ENCODE data around the gene LAMA1. TPM values are rescaled to one million over a fixed set of nuclear protein-coding genes. Genes with fewer than 3 reads are reported as not detected.
"Not testable (repeated sequence)": the region's sequence is repeated elsewhere in the genome, so short reads cannot be mapped to it uniquely, and the experiment has no call there.

Gene LAMA1
- total RNA-seq (2014; rRNA removed; shearing (Covaris generic)), result 12.2 and 12.6 TPM in 2 replicates
- polyA plus RNA-seq (2015; cell fraction: cytosol; rRNA removed), result 2.1 and 3.3 TPM in 2 replicates
- polyA plus RNA-seq (2015; cell fraction: nucleus; rRNA removed), result 17.2 and 18.7 TPM in 2 replicates

GRCh38 chr18:7117390-7118355 lies at the start of gene LAMA1:
Gene LAMA1, minus strand, starts transcription at chr18:7117797. Its CDS starts 77 bp downstream, at chr18:7117720.
- DNase-seq (ENCODE audit: low read depth), result no peak

- DNase-seq (ENCODE audit: low read depth), result no peak
Observed at GRCh38 chr18:7165846-7166393, 48.3 kb upstream of the LAMA1 start.

DNA sequence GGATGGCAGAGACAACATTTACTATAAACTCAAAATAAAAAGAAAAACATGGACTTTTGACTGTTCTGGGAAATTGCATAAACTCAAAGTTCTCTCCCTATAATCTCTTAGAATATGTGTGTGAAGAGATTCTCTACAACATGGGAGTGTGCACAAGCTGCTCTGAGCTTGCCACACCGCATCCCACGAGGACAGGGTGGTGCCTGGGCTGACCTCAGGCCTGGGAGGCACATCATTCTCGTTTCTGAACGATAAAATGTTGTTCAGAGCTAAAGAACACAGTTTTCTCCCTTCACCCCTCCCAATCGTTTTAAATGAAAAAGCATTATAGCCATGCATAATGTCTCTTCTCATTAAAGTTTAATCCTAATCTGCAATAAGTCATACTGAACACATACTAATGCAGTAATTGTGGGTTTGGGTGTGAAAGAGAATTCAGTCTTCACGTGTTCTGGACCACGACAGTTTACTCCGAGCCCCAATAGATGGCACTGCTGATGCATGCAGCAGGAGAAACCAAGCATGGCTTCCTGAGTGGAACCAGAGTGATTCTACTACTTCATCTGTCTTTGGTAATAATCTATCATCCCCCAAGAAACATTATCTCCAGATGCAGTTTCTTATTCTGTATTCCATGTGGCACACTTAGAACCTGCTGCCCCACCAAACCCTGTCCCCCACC lies 46.9 kb upstream of the LAMA1 start:
- DNase-seq (ENCODE audit: low read depth), result no peak

- peak; percentile 84 for DNase-seq (ENCODE audit: low read depth)
Observed at GRCh38 chr18:7158216-7158615, 40.6 kb upstream of the LAMA1 start.

DNA sequence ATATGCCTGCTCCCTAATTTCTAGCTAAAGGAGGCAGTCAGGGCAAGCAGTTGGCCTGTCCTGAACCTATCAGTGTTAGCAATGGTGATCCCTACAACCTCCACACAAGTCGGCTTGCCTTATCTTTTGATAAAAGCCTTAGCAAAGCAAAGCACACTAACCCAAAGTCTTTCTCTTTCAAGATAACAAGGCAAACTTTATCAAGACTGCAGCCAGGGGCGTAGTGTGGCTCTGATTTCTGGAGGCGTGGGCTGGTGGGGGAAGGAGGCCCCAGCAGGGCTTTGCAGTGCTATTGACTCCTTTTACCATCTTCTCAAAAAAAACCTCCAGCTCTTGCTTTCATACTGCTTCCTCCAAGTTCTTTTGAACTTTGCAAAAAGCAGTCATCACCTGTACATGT lies 40.2 kb upstream of the LAMA1 start:
- DNase-seq (ENCODE audit: low read depth), result no peak

DNA sequence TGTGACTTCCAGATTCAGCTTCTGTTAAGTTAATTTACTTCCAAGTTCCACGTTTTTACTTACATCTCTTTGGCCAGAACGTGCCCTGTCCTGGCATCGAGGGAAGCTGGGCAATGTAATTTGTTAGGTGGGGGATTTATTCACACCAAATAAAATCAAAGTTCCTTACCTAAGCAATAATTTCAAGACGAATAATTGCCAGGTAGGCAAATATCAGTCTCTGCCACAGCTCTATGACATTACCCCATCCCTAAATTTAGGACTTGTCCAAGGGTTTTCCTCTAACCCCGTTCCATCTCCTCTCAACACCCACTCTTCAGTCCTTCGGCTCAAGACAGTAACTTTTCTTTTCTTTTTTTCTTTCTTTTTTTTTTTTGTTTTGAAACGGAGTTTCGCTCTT lies 38.3 kb upstream of the LAMA1 start:
- no peak for DNase-seq (ENCODE audit: low read depth)

DNA sequence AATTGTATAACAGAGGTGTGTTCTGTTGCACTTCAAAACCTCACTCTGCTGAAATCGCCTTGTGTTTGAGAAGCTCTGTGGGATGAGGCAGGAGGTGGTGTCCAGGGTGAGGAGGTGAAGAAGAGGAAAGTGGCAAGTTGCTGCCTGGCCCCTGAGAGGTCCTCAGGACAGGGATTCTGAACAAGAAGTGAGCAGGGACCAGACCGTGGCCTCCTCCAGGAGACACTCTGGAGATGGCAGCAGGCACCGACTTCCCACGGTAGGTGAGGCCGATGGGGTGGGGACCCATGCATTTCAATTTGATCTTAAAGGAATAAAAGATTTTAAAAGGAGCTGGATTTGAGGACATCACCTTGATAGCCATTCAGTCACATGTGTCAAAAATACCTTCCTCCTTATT lies 37.5 kb upstream of the LAMA1 start:
- no peak for DNase-seq (ENCODE audit: low read depth)

- DNase-seq (ENCODE audit: low read depth), result no peak
Observed at GRCh38 chr18:7152440-7152839, 34.8 kb upstream of the LAMA1 start.

GRCh38 chr18:7147399-7147798 lies 29.8 kb upstream of the LAMA1 start:
- no peak for DNase-seq (ENCODE audit: low read depth)

GRCh38 chr18:7146067-7146466 lies 28.5 kb upstream of the LAMA1 start:
- DNase-seq (ENCODE audit: low read depth), result no peak

GRCh38 chr18:7144921-7145320 lies 27.3 kb upstream of the LAMA1 start:
- DNase-seq (ENCODE audit: low read depth), result not testable (repeated sequence)

DNA sequence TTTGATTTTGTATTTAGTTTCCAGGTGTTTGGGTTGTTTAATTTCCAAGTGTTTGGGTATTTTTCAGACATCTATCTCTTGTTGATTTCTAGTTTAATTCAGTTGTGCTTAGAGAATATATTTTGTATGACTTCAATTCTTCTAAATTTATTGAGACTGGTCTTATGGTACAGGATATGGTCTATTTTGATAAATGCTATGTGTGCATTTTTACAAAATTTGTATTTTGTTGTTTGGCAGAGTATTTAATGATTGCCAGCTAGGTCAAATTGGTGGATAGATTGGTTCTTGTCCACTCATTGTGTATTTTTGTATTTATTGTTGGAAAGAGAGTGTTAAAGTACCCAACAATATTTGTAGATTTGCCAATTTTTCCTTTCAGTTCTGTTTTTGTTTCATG lies 23.7 kb upstream of the LAMA1 start:
- DNase-seq (ENCODE audit: low read depth), result no peak

DNA sequence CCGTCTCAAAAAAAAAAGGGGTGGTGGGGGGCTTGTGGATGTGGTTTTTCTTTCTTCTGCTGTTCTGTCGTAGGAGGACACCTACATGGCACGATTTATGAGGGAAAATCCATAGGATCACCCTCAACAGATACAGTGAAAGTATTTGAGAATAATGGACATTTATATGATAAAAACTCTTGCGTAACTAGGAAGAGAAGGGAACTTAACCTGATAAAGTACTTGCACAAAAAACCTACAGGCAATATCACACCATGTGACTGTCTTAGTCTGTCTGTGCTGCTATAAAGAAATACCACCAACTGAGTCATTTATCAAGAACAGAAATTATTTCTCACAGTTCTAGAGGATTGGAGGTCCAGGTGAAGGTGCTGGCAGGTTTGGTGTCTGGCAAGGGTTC lies 21.8 kb upstream of the LAMA1 start:
- no peak for DNase-seq (ENCODE audit: low read depth)

DNA sequence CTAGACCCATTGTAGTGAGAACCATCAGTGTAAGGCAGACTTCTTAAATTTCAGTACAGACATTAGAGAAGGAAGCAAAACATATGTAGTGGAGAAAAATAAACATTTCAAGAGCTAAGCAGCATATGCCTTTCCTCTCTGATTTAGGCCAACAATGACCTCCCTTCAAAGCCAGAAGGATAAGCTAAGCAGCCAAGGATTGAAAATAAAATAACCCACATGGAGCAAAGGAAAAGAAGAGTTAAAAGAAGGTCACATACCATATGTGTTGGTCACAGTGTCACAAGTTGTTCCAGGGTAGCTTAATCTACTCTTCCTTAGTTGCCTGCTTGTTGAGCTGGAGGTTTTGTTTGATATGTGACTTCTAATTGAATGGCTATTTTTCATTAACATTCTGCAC lies 15.6 kb upstream of the LAMA1 start:
- DNase-seq (ENCODE audit: low read depth), result peak; percentile 44

DNA sequence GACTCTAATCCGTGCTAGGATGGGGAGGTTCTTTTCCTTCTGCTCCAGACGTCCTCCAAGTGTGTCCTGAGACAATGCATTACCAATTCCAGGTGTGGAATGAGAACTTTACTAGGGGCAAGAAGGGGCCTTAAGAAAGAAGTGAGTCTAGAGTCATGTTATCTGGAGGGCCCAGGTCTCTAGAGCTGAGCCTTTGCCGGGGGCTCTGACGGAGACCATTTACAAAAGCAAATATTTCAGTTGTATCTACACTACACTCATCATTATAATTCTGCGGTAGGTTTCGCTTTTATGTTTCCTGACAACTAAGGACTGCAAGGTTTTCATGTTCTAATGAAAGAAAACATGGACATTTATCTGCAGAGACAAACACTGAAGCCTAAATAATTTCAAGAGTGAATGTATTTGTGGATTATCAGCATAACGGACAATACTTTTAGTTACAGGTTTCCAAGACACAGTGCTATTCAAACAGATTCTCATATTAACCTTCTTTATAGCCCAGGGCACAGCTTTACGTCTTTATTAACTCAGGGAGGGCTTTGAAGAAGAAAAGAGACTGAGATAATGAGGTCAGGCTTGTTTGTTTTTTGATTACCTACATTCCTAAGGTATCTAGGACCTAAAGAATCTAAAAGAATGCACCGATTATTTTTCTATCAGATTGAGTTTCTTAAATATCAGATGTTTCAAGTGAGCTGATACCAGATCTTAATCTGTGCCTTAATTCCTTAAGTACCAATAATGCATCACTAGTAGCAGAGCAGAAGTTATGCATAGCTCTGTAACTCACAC lies 15.0 kb upstream of the LAMA1 start:
- no peak for DNase-seq (ENCODE audit: low read depth)

DNA sequence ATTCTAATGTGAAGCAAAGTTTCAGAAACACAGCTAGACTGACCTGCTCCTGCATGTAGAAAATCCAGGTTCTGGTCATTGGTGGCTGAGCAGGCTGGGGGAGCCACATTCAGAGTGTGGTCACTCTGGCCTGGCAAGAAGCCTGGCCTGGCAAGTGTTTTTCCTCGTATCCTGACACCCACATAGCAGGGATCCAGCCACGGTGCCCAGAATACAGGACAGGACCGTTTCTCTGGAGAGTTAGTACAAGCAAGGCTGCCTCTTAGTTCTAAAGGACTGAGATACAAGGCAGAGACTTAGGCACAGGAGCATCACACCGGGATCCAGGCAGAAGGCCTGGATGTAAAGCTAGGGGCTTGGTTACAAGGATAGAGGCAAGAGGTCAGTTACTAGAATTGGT lies 4.8 kb upstream of the LAMA1 start:
- no peak for DNase-seq (ENCODE audit: low read depth)

DNA sequence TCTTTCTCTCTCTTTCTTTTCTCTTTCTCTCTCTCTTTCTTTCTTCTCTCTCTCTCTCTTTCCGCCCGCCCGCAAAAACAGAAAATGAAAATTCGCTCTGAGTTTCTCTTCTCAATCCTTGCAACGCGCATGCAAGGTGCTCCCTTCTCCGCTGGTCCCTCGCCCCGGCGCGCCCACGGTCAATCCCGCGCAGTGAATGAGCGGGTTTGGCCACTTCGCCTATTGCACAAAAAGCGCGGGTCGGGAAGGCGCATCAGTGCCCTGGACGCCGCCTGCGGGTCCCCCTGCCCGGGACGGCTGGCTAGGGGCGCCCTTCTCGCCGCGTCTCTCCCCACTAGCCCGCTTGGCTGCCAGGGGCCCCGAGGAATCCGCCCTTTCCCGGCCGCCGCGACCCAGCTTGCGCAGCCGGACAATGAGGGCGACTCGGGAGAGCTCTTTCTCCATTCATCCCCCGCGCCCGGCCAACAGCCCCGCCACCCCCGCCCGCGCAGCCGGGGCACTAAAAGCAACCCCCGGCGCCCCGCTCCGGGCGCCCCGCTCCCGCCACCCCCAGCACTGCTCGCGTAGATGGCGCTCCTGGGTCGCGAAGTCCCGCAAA lies 706 bp downstream of the LAMA1 start:
- DNase-seq (ENCODE audit: low read depth), result no peak

DNA sequence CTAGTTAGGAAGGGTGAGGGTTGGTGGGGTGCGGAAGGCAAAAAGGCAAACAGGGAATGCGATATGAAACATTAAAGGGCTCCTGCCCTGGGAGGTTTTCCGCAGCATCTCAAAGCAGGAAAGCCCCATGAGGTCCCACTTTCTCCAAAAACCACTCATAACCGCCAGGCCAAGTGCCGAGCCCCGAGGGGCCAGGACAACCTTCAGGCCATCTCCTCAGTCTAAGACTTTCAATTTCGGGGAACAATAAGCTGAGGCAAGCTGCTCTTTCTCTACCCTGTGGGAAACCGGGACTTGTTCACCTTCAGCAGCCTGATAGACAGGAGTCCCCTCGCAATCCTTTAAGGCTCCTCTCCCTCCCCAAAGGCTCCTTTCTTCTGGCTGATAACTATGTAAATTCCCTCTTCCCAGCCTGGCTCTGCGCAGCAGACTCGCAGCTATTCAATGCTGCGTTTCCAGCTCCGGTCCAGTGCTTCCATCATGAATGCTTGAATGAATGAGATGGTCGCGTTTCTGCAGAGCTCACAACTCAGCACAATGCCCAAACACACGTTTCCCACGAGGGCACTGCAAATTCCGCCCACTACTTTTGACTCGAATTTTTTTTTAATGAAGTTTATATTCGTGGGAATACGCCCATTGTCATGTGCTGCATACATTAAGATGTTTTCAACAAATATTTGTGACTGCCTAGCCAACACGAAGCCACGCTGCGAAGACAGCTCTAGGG lies 1.4 kb downstream of the LAMA1 start:
- DNase-seq (ENCODE audit: low read depth), result no peak

- DNase-seq (ENCODE audit: low read depth), result no peak
Observed at GRCh38 chr18:7112936-7113335, 4.7 kb downstream of the LAMA1 start.

DNA sequence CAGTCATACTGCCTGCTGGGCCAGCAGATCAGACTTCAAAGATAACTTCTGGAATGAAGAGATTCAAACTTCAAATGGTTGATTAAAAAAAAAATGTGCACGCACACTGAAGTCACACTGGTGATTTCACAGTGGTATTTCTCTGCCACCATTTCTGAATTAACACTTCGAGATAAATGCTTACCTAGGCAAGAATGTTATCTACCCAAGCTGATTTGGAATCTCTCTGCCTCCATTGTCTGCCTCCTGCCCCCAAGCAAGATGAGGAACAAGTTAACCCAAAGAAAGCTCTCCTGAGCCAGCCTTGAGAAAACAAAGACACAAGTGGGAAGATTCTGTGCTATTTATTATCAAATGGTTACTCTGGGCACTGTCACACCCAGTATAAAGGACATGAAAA lies 6.5 kb downstream of the LAMA1 start:
- DNase-seq (ENCODE audit: low read depth), result no peak

Measured in HT1080 (cell line).